Caco-2 (cell line): Measurements from ENCODE around the gene C1orf21. TPM values are rescaled to one million over a fixed set of nuclear protein-coding genes. Genes with fewer than 3 reads are reported as not detected.

Experiments
- BruUV-seq: library from RNA; stranded (reverse); fragments of 400-500 nt; replicated peaks from 2 replicates; lab custom pipeline; 2021; lab: Mats Ljungman, UMichigan
- CTCF ChIA-PET: fragments of 300-600 bp; sonication (Branson Sonifier 250); formaldehyde crosslinking; loops from one replicate; lab custom pipeline; 2022; ENCODE audit warnings: antibody characterized with exemption; lab: Charles Lee
- POLR2A ChIA-PET: fragments of 300-600 bp; sonication (Branson Sonifier 250); formaldehyde crosslinking; loops from one replicate; lab custom pipeline; 2022; ENCODE audit warnings: antibody characterized with exemption; lab: Charles Lee
- DNase-seq, 2 experiments: peaks; one replicate each; pipeline versions ENCODE4 v3.0.0 to v3.0.0-alpha.2; 2020 to 2022
- H3K27me3 ChIP-seq: replicated peaks from 2 replicates; pipeline ENCODE4 v1.6.0; 2011; ENCODE audit warnings: low read length; ENCODE audit not compliant: control insufficient read depth, insufficient read depth
- H3K36me3 ChIP-seq: 2 replicates; pipeline ENCODE4 v1.5.1; 2011; ENCODE audit warnings: low read length; ENCODE audit not compliant: control insufficient read depth, insufficient read depth
- H3K4me1 ChIP-seq: fragments of 250-450 bp; sonication (Bioruptor Pico); 2 replicates; pipeline ENCODE4 v1.5.1; 2020; ENCODE audit warnings: mild to moderate bottlenecking
- H3K4me3 ChIP-seq: 2 replicates; pipeline ENCODE4 v1.5.1; 2011; ENCODE audit warnings: low read depth, mild to moderate bottlenecking, control low read depth, low read length
- H3K9me3 ChIP-seq: fragments of 250-450 bp; sonication (Bioruptor Pico); 2 replicates; pipeline ENCODE4 v1.5.1; 2020; ENCODE audit warnings: mild to moderate bottlenecking, moderate library complexity
- H3K27ac Mint-ChIP-seq: one replicate; pipeline ENCODE4 v1.8.0; 2022; ENCODE audit warnings: mixed read lengths; ENCODE audit not compliant: unreplicated experiment
- H3K27me3 Mint-ChIP-seq: one replicate; pipeline ENCODE4 v1.8.0; 2022; ENCODE audit warnings: mixed read lengths; ENCODE audit not compliant: insufficient read depth, unreplicated experiment
- H3K36me3 Mint-ChIP-seq: one replicate; pipeline ENCODE4 v1.8.0; 2022; ENCODE audit warnings: mild to moderate bottlenecking, mixed read lengths; ENCODE audit not compliant: insufficient read depth, unreplicated experiment
- H3K4me1 Mint-ChIP-seq: one replicate; pipeline ENCODE4 v1.8.0; 2022; ENCODE audit warnings: low read depth, mixed read lengths; ENCODE audit not compliant: unreplicated experiment
- H3K4me3 Mint-ChIP-seq: one replicate; pipeline ENCODE4 v1.8.0; 2022; ENCODE audit warnings: mild to moderate bottlenecking, moderate library complexity, mixed read lengths; ENCODE audit not compliant: unreplicated experiment
- H3K9me3 Mint-ChIP-seq: one replicate; pipeline ENCODE4 v1.8.0; 2022; ENCODE audit warnings: mixed read lengths; ENCODE audit not compliant: unreplicated experiment
- intact Hi-C: fragments of 100-400 bp; cut with micrococcal nuclease; formaldehyde crosslinking; loops from one replicate; pipeline ENCODE4 v1.10.0; 2022; ENCODE audit not compliant: unreplicated experiment
- total RNA-seq: library from RNA; stranded (reverse); gene quantifications from 2 replicates; pipeline ENCODE4 v1.2.3, GENCODE V29; 2022
- TF ChIP-seq, protein P1 (sequence below), 2 experiments: fragments of 200-600 bp in 1 of 2; IDR thresholded peaks; 1 replicate in 1 of 2; 2 replicates in 1 of 2; pipeline versions ENCODE4 v1.5.1 to v1.8.0; 2011 to 2022; ENCODE audit warnings: antibody characterized with exemption in 1 of 2, control low read depth in 1 of 2, inconsistent platforms in 1 of 2, low read depth in 1 of 2, low read length in 1 of 2, mild to moderate bottlenecking in 1 of 2, moderate library complexity in 1 of 2; ENCODE audit not compliant: insufficient read depth in 1 of 2, severe bottlenecking in 1 of 2, unreplicated experiment in 1 of 2

The C1orf21 gene
- total RNA-seq, 1 experiment from 2014 or later, result 0.82 TPM

DNA sequence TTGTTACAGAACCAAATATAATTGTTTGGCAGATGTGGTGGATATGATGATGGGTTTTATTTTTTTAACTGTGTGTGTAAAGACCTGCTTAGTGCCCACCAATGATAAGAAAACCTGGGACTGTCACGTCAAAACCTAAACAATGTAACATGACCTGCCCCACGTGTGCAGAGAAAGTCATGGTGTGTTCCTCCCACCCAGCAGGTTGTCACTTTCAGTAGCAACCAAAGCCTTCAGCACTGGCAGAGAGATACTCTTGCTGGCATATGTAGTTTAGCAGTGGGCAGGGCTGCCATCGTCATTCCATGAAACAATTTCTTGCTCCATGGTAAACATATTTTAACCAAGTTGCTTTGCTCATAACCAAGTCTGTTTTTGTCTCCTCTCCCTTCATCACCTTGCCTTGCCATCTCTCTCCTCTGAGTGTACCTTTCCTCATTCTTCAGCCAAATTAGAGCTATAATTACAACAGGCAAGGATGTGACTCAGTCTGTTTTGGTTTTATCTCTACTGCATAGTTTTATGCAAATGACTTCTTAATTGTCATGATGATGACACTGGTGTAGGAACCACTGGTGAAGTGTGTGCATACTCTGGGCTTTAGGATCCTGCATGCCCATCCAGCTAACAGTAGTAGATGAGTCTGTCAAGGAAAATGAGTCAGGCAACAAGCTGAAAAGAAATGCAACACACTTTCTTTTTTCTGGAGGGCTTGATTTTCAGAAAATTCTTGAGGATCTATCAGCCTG, 217.5 kb downstream of the C1orf21 start:
- no TSS peak for BruUV-seq

DNA sequence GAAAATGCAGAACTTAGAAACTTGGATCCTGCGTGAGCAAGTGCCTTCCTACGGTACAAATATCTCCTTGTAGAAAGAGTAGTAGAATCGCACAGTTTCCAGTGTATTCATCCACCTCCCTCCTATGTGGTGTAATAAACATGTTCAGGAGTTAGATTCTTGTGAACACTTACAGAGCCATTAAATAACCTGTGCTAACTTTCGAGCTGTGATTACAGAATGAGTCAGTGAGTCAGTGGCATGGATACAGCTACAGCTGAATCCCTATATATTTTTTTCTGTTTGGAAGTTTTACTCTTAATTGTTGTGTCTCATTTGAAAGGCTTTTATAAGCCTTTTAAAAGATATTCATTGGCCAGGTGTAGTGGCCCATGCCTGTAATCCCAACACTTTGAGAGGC, 219.1 kb downstream of the C1orf21 start:
- no peak for DNase-seq
- intact Hi-C loops, result no loop called here
- Histone ChIP-seq H3K9me3 (no peaks in the 10 kb centered on the region), H3K4me1 (no peaks in the 10 kb centered on the region), H3K4me3 (no peak overlapping the region), H3K27me3 (no peaks in the 10 kb centered on the region), H3K36me3 (no peaks in the 10 kb centered on the region)
- TF ChIP-seq, protein P1, sequence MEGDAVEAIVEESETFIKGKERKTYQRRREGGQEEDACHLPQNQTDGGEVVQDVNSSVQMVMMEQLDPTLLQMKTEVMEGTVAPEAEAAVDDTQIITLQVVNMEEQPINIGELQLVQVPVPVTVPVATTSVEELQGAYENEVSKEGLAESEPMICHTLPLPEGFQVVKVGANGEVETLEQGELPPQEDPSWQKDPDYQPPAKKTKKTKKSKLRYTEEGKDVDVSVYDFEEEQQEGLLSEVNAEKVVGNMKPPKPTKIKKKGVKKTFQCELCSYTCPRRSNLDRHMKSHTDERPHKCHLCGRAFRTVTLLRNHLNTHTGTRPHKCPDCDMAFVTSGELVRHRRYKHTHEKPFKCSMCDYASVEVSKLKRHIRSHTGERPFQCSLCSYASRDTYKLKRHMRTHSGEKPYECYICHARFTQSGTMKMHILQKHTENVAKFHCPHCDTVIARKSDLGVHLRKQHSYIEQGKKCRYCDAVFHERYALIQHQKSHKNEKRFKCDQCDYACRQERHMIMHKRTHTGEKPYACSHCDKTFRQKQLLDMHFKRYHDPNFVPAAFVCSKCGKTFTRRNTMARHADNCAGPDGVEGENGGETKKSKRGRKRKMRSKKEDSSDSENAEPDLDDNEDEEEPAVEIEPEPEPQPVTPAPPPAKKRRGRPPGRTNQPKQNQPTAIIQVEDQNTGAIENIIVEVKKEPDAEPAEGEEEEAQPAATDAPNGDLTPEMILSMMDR (IDR thresholded peaks at IDR 0.05; ENCODE audit: insufficient read depth in 1 of 2, low read depth in 1 of 2, low read length in 1 of 2, severe bottlenecking in 1 of 2, unreplicated experiment in 1 of 2), result no peak
- POLR2A ChIA-PET, result no interaction called here
- H3K4me1 Mint-ChIP-seq, result no peaks in the 10 kb centered on the region
- H3K9me3 Mint-ChIP-seq, result no peaks in the 10 kb centered on the region
- no peak overlapping the region for H3K4me3 Mint-ChIP-seq
- BruUV-seq, result no TSS peak
- CTCF ChIA-PET, result no interaction called here
- H3K27ac Mint-ChIP-seq, result no peak overlapping the region
- H3K27me3 Mint-ChIP-seq, result peaks cover 2% of the 10 kb centered on the region
- no peaks in the 10 kb centered on the region for H3K36me3 Mint-ChIP-seq

More for the DNA sequence above, 217.5 kb downstream of the C1orf21 start:
- CTCF ChIA-PET, result no interaction called here
- Histone ChIP-seq H3K4me3 (no peak overlapping the region), H3K27me3 (no peaks in the 10 kb centered on the region), H3K36me3 (no peaks in the 10 kb centered on the region), H3K9me3 (no peaks in the 10 kb centered on the region), H3K4me1 (no peaks in the 10 kb centered on the region)
- TF ChIP-seq, protein P1 (IDR thresholded peaks at IDR 0.05; ENCODE audit: insufficient read depth in 1 of 2, low read depth in 1 of 2, low read length in 1 of 2, severe bottlenecking in 1 of 2, unreplicated experiment in 1 of 2), result no peak
- H3K27me3 Mint-ChIP-seq, result peaks cover 2% of the 10 kb centered on the region
- POLR2A ChIA-PET, result no interaction called here
- no peaks in the 10 kb centered on the region for H3K4me1 Mint-ChIP-seq
- H3K36me3 Mint-ChIP-seq, result no peaks in the 10 kb centered on the region
- no peak overlapping the region for H3K27ac Mint-ChIP-seq
- intact Hi-C loops, result no loop called here
- no peaks in the 10 kb centered on the region for H3K9me3 Mint-ChIP-seq
- DNase-seq, result no peak
- H3K4me3 Mint-ChIP-seq, result no peak overlapping the region

DNA sequence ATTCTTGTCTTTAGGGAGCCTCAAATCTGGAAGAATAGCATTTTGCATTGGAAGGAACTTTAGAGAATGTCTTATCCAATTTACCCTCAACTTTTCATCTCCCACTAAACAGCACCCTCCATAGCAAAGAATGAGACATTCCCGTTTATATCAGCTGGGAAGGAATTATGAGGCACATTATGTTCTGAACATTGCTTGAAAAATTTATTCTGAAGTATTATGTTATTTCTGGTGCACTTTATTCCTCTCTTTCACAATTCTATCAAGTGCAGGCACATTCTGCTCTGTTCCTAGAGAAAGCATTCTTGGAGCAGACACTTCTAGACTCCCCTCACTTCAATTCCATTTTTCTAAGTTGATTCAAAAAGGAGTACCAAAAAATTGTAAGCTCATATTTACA, 220.0 kb downstream of the C1orf21 start:
- H3K36me3 ChIP-seq, result no peaks in the 10 kb centered on the region
- H3K36me3 Mint-ChIP-seq, result no peaks in the 10 kb centered on the region
- no peaks in the 10 kb centered on the region for H3K4me1 ChIP-seq
- ChIA-PET POLR2A (no interaction called here), CTCF (no interaction called here)
- no peak overlapping the region for H3K4me3 Mint-ChIP-seq
- peaks cover 2% of the 10 kb centered on the region for H3K27me3 Mint-ChIP-seq
- no peaks in the 10 kb centered on the region; the same call in 1 of the 2 replicates for H3K27me3 ChIP-seq
- H3K4me1 Mint-ChIP-seq, result no peaks in the 10 kb centered on the region
- H3K9me3 Mint-ChIP-seq, result no peaks in the 10 kb centered on the region
- no peak for DNase-seq
- TF ChIP-seq, protein P1 (IDR thresholded peaks at IDR 0.05; ENCODE audit: insufficient read depth in 1 of 2, low read depth in 1 of 2, low read length in 1 of 2, severe bottlenecking in 1 of 2, unreplicated experiment in 1 of 2), result no peak
- no TSS peak for BruUV-seq
- no peak overlapping the region for H3K4me3 ChIP-seq
- H3K27ac Mint-ChIP-seq, result no peak overlapping the region
- no peaks in the 10 kb centered on the region for H3K9me3 ChIP-seq
- intact Hi-C loops, result no loop called here
